Stimulated activated CD4-positive, alpha-beta T cell treated with anti-CD3 and anti-CD28 coated beads, TNF-alpha, amount 100 ng/mL, for 1 hour (primary cell): ENCODE measurements around the gene PITX3.

Experiments
- DNase-seq, 3 donors: peaks; one replicate each; pipeline ENCODE4 v3.0.0-alpha.2; 2020; ENCODE audit warnings: low read depth in 3 of 3, low spot score in 1 of 3

PITX3 gene

GRCh38 chr10:102185811-102186527, 55.3 kb downstream of the PITX3 start:
- DNase-seq = no peak

- DNase-seq = no peak
These were observed 56.0 kb downstream of the PITX3 start for GRCh38 chr10:102185272-102185671.

GRCh38 chr10:102184606-102185005, 56.7 kb downstream of the PITX3 start:
- no peak for DNase-seq
